HG03175 (cell line): ENCODE data around the gene TMEM116.

Source experiments
- ATAC-seq: cut with Tn5 transposase; IDR thresholded peaks from one replicate; pipeline ENCODE4 v1.9.1; 2021; ENCODE audit warnings: mild to moderate bottlenecking, moderate library complexity; ENCODE audit not compliant: unreplicated experiment

The TMEM116 gene

GRCh38 chr12:111905502-111905901, 107.5 kb downstream of the TMEM116 start:
- no peak for ATAC-seq

GRCh38 chr12:111904446-111904975, 108.5 kb downstream of the TMEM116 start:
- no peak for ATAC-seq

- ATAC-seq: no peak
Measured at GRCh38 chr12:111901182-111901581, 111.8 kb downstream of the TMEM116 start.

- ATAC-seq: no peak
Measured at GRCh38 chr12:111894556-111894955, 118.4 kb downstream of the TMEM116 start.

- ATAC-seq: no peak
Measured at GRCh38 chr12:111893287-111893686, 119.7 kb downstream of the TMEM116 start.

GRCh38 chr12:111887926-111888745, 124.8 kb downstream of the TMEM116 start:
- no peak for ATAC-seq

- no peak for ATAC-seq
Measured at GRCh38 chr12:111886662-111887545, 126.1 kb downstream of the TMEM116 start.

GRCh38 chr12:111881716-111882115, 131.2 kb downstream of the TMEM116 start:
- ATAC-seq: no peak
